Sigmoid colon (tissue), 3 donors: ENCODE data around the gene MMP24.

Experiments used
- CTCF ChIP-seq, 4 experiments: fragments of 450-650 bp in 3 of 4; fragments of 200-600 bp in 1 of 4; IDR thresholded peaks; one replicate each; pipeline ENCODE4 v1.5.1; 2016 to 2019; ENCODE audit warnings: antibody characterized with exemption in 4 of 4, mild to moderate bottlenecking in 3 of 4, moderate library complexity in 2 of 4
- POLR2A ChIP-seq, 2 donors: fragments of 450-650 bp; IDR thresholded peaks; one replicate each; pipeline ENCODE4 v1.6.1; 2016; ENCODE audit warnings: antibody characterized with exemption in 2 of 2, mild to moderate bottlenecking in 2 of 2, moderate library complexity in 2 of 2

GRCh38 chr20:35243317-35243716, 16.8 kb downstream of the MMP24 start:
- TF ChIP-seq CTCF (IDR thresholded peaks at IDR 0.05): no peak
- TF ChIP-seq POLR2A (IDR thresholded peaks at IDR 0.05): no peak
